GM12878 (cell line): Measurements from ENCODE around the gene CACNA1B.

Experiments used
- CBFB ChIP-seq: IDR thresholded peaks from 2 replicates; pipeline ENCODE4 v1.6.1; 2016; ENCODE audit warnings: antibody characterized with exemption, low read depth
- CTCF ChIP-seq, 3 experiments: IDR thresholded peaks in 2 of 3; conservative IDR thresholded peaks in 1 of 3; 2 replicates each; pipeline ENCODE4 v1.5.1; 2011; ENCODE audit warnings: low read depth in 3 of 3, low read length in 3 of 3, mild to moderate bottlenecking in 3 of 3, control low read depth in 2 of 3, moderate library complexity in 2 of 3, inconsistent platforms in 1 of 3, mixed read lengths in 1 of 3; ENCODE audit not compliant: control insufficient read depth in 2 of 3, insufficient read depth in 1 of 3; ENCODE audit errors: extremely low read depth in 1 of 3
- EGR1 ChIP-seq, 2 experiments: IDR thresholded peaks; 1 replicate in 1 of 2; 2 replicates in 1 of 2; pipeline ENCODE4 v1.6.1; 2011 to 2012; ENCODE audit warnings: low read depth in 2 of 2, low read length in 2 of 2, borderline replicate concordance in 1 of 2, mild to moderate bottlenecking in 1 of 2, moderate library complexity in 1 of 2
- FOS ChIP-seq: IDR thresholded peaks from 3 replicates; pipeline ENCODE4 v1.6.1; 2011; ENCODE audit warnings: borderline replicate concordance; ENCODE audit not compliant: insufficient read length; ENCODE audit errors: extremely low read depth
- JUND ChIP-seq: IDR thresholded peaks from 2 replicates; pipeline ENCODE4 v1.6.1; 2012; ENCODE audit warnings: low read depth, mild to moderate bottlenecking, low read length, improper control_type of control experiment, moderate library complexity
- NFYB ChIP-seq: IDR thresholded peaks from 2 replicates; pipeline ENCODE4 v1.6.1; 2011; ENCODE audit warnings: low read depth, mild to moderate bottlenecking, low read length, improper control_type of control experiment, moderate library complexity; ENCODE audit not compliant: insufficient read depth
- POLR2A ChIP-seq: IDR thresholded peaks from 2 replicates; pipeline ENCODE4 v1.6.1; 2011; ENCODE audit warnings: low read depth, mild to moderate bottlenecking, low read length
- POLR2AphosphoS2 ChIP-seq: IDR thresholded peaks from 2 replicates; pipeline ENCODE4 v1.6.1; 2011; ENCODE audit warnings: low read depth, mild to moderate bottlenecking, low read length, improper control_type of control experiment, moderate library complexity
- POLR2AphosphoS5 ChIP-seq: IDR thresholded peaks from 2 replicates; pipeline ENCODE4 v1.6.1; 2011; ENCODE audit warnings: mild to moderate bottlenecking, low read length, inconsistent platforms
- RAD21 ChIP-seq: IDR thresholded peaks from 2 replicates; pipeline ENCODE4 v1.6.1; 2011; ENCODE audit warnings: mild to moderate bottlenecking, low read depth, low read length, moderate library complexity; ENCODE audit not compliant: insufficient read depth
- USF1 ChIP-seq: IDR thresholded peaks from 2 replicates; pipeline ENCODE4 v1.6.1; 2011; ENCODE audit warnings: borderline replicate concordance, low read depth, mild to moderate bottlenecking, moderate library complexity, mixed read lengths, low read length; ENCODE audit not compliant: insufficient read depth; ENCODE audit errors: extremely low read length

- no peak for TF ChIP-seq USF1
- TF ChIP-seq POLR2AphosphoS5: no peak
- no peak for TF ChIP-seq CBFB
- TF ChIP-seq JUND: no peak
- TF ChIP-seq FOS: no peak
- TF ChIP-seq POLR2AphosphoS2: no peak
- TF ChIP-seq POLR2A: no peak
- no peak for TF ChIP-seq EGR1 (IDR thresholded peaks at IDR 0.05; ENCODE audit: borderline replicate concordance in 1 of 2, low read depth in 2 of 2, low read length in 2 of 2)
- no peak for TF ChIP-seq CTCF (IDR thresholded peaks at IDR 0.05 in 2 of 3, conservative IDR thresholded peaks at IDR 0.05 in 1 of 3; ENCODE audit: control insufficient read depth in 2 of 3, extremely low read depth in 1 of 3, insufficient read depth in 1 of 3, low read depth in 3 of 3, low read length in 3 of 3)
- TF ChIP-seq RAD21: no peak
- no peak for TF ChIP-seq NFYB
These were observed 11.9 kb upstream of the CACNA1B start for GRCh38 chr9:137865581-137866145.
